Ecto neural progenitor cell (in vitro differentiated cells): ENCODE measurements around the gene FN3KRP.

Experiments
- DNase-seq: peaks from one replicate; pipeline ENCODE4 v3.0.0-alpha.2; 2018; ENCODE audit warnings: low spot score

The FN3KRP gene

GRCh38 chr17:82687375-82687861 lies 29.1 kb upstream of the FN3KRP start:
- no peak for DNase-seq

- DNase-seq: no peak
Observed at GRCh38 chr17:82687871-82688270, 28.6 kb upstream of the FN3KRP start.

- no peak for DNase-seq
Observed at GRCh38 chr17:82689077-82689476, 27.4 kb upstream of the FN3KRP start.

- no peak for DNase-seq
Observed at GRCh38 chr17:82690786-82691489, 25.6 kb upstream of the FN3KRP start.

GRCh38 chr17:82691714-82692113 lies 24.8 kb upstream of the FN3KRP start:
- DNase-seq: no peak

GRCh38 chr17:82692268-82692667 lies 24.2 kb upstream of the FN3KRP start:
- DNase-seq: no peak

- DNase-seq: no peak
Observed at GRCh38 chr17:82693168-82693867, 23.2 kb upstream of the FN3KRP start.

- no peak for DNase-seq
Observed at GRCh38 chr17:82694647-82695046, 21.9 kb upstream of the FN3KRP start.

- no peak for DNase-seq
Observed at GRCh38 chr17:82696259-82696658, 20.2 kb upstream of the FN3KRP start.

- DNase-seq: peak; percentile 68
Observed at GRCh38 chr17:82696916-82697807, 19.3 kb upstream of the FN3KRP start.

GRCh38 chr17:82697808-82698064 lies 18.8 kb upstream of the FN3KRP start:
- no peak for DNase-seq

GRCh38 chr17:82698065-82698973 lies 18.2 kb upstream of the FN3KRP start, which contains the start of gene RAB40B:
Gene RAB40B, minus strand, starts transcription at chr17:82698698. Its CDS starts 102 bp downstream, at chr17:82698596.
- peak; percentile 100 for DNase-seq

GRCh38 chr17:82698974-82699442 lies 17.5 kb upstream of the FN3KRP start:
- DNase-seq: no peak

- no peak for DNase-seq
Observed at GRCh38 chr17:82699551-82699950, 17.0 kb upstream of the FN3KRP start.

GRCh38 chr17:82702231-82702927 lies 14.1 kb upstream of the FN3KRP start:
- peak; percentile 49 for DNase-seq

GRCh38 chr17:82703036-82703745 lies 13.3 kb upstream of the FN3KRP start:
- DNase-seq: no peak

GRCh38 chr17:82703935-82704865 lies 12.3 kb upstream of the FN3KRP start:
- DNase-seq: no peak

GRCh38 chr17:82704886-82705285 lies 11.6 kb upstream of the FN3KRP start:
- DNase-seq: peak; percentile 48

- DNase-seq: no peak
Observed at GRCh38 chr17:82705756-82706155, 10.8 kb upstream of the FN3KRP start.
